Spinal cord (tissue), 10 donors: ENCODE data around the gene YES1. TPM values are rescaled to one million over a fixed set of nuclear protein-coding genes. Genes with fewer than 3 reads are reported as not detected.
"Not testable (repeated sequence)": the region's sequence is repeated elsewhere in the genome, so short reads cannot be mapped to it uniquely, and the experiment has no call there.

ENCODE experiments used
- DNase-seq, 6 donors: peaks; one replicate each; pipeline versions ENCODE4 v3.0.0 to v3.0.0-alpha.2; 2013 to 2015; ENCODE audit warnings: low spot score in 6 of 6, low read depth in 4 of 6
- H3K27ac ChIP-seq: one replicate; pipeline ENCODE4 v1.5.1; 2013; ENCODE audit warnings: low read depth, low read length, control low read depth
- H3K27me3 ChIP-seq: one replicate; pipeline ENCODE4 v1.6.1; 2013; ENCODE audit warnings: low read length; ENCODE audit not compliant: control insufficient read depth, insufficient read depth
- H3K36me3 ChIP-seq: one replicate; pipeline ENCODE4 v1.6.1; 2013; ENCODE audit warnings: low read length; ENCODE audit not compliant: control insufficient read depth, insufficient read depth
- H3K4me1 ChIP-seq: one replicate; pipeline ENCODE4 v1.6.1; 2013; ENCODE audit warnings: low read length; ENCODE audit not compliant: control insufficient read depth, insufficient read depth
- H3K4me3 ChIP-seq: one replicate; pipeline ENCODE4 v1.5.1; 2013; ENCODE audit warnings: low read depth, low read length, control low read depth
- H3K9me3 ChIP-seq: one replicate; pipeline ENCODE4 v1.6.1; 2013; ENCODE audit warnings: low read length; ENCODE audit not compliant: control insufficient read depth, insufficient read depth
- WGBS: methylation state at CpG from one replicate; pipeline ENCODE4 v1.1.5; 2013; ENCODE audit warnings: missing lambda C conversion rate; ENCODE audit not compliant: insufficient coverage; 5-methylcytosine and 5-hydroxymethylcytosine counted together
- polyA plus RNA-seq, 2 donors: library from polyadenylated mRNA; unstranded; fragments of 120-200 nt; gene quantifications; one replicate each; pipeline ENCODE4 v1.2.1, GENCODE V29; 2013; ENCODE audit not compliant: insufficient read length in 2 of 2
- total RNA-seq, 2 donors: library from RNA; depleted of rRNA in 1 of 2; stranded (reverse); fragments of 120-200 nt in 1 of 2; fragments of >200 nt in 1 of 2; gene quantifications; one replicate each; pipeline versions ENCODE4 v1.2.3 to v1.2.4, GENCODE V29; 2013 to 2014
- donor health status: healthy.

YES1 gene
- total and polyA plus RNA-seq, 4 donors, result 41.7 to 66.6 (median 58.6) TPM

DNA sequence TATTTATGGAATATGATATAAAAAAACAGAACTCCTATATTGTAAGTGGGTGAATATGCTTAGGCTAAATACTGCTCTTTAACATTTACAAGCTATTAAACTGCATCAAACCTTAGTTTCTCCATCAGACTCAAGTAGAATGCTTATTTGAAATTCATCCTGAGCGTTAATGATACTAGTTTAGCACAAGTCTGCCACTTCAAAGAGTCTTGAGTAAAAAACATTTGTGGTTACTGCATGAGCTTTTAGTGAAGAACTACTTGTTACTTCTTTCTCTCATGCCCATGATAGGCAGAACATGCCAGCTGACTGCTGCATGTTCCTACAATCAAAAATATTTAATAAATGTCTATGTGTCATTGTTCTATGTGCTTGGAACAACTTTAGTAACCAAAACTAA is 12.1 kb downstream of the YES1 start:
- no peaks in the 10 kb centered on the region for H3K27me3 ChIP-seq
- no peak overlapping the region for H3K4me3 ChIP-seq
- no peak for DNase-seq
- no peak overlapping the region for H3K27ac ChIP-seq
- 100% methylated on average over 1 of the region's 1 CpG for WGBS
- H3K4me1 ChIP-seq, result no peaks in the 10 kb centered on the region
- H3K36me3 ChIP-seq, result no peaks in the 10 kb centered on the region
- no peaks in the 10 kb centered on the region for H3K9me3 ChIP-seq

DNA sequence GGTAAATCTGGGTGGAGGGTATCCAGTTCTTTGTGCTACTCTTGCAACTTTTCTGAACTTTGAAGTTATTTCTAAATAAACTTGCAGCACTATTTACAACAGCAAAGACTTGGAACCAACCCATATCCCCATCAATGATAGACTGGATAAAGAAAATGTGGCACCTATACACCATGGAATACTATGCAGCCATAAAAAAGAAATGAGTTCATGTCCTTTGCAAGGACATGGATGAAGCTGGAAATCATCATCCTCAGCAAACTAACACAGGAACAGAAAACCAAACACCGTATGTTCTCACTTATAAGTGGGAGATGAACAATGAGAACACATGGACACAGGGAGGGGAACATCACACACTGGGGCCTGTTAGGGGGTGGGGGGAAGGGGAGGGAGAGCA is 16.7 kb downstream of the YES1 start:
- H3K9me3 ChIP-seq, result not testable (repeated sequence)
- no CpG with 5 or more reads among the region's 1 CpG for WGBS

DNA sequence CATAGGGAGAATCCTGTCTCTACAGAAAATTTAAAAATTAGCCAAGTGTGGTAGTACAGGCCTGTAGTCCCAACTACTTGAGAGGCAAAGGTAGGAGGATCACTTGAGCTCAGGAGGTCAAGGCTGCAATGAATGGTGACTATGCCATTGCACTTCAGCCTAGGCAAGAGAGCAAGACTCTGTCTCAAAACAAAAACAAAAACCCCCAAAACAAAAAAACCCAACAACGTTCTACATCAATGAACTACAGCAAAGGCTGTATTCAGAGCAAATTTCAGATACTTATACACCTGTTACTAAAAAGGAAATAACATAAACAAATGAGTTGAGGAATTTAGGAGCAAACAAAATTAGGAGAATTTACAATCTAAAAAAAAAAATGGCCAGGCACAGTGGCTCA is 22.6 kb downstream of the YES1 start:
- Histone ChIP-seq H3K4me1 (no peaks in the 10 kb centered on the region), H3K27ac (no peak overlapping the region), H3K9me3 (no peaks in the 10 kb centered on the region), H3K36me3 (no peaks in the 10 kb centered on the region), H3K4me3 (no peak overlapping the region), H3K27me3 (no peaks in the 10 kb centered on the region)
- DNase-seq, result no peak
- WGBS, result no CpG with 5 or more reads among the region's 1 CpG

More for the DNA sequence above, 16.7 kb downstream of the YES1 start:
- H3K4me1 ChIP-seq, H3K4me3 ChIP-seq, DNase-seq, H3K27me3 ChIP-seq, H3K27ac ChIP-seq, H3K36me3 ChIP-seq: not testable (repeated sequence)

DNA sequence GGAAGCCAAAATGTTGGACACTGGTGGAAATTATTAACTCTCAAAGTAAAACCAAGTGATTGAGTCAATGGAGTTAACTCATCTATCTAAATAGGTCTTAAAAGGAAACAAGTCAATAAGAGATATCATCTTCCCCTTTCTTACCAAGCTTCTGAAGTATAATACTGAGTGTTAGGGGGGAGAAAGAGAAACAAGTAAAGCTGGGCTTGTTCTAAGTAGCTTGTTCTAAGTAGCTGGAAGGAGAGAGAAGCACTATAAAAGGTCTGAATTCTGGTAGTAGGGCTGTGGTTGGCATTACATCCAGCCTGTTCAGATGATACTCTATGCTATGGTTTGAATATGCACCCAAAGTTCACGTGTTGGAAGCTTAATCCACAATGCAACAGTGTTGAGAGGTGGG is 26.8 kb downstream of the YES1 start:
- H3K36me3 ChIP-seq, result no peaks in the 10 kb centered on the region
- no peaks in the 10 kb centered on the region for H3K4me1 ChIP-seq
- H3K4me3 ChIP-seq, result no peak overlapping the region
- DNase-seq, result no peak
- WGBS, result 100% methylated on average over 1 of the region's 1 CpG
- H3K9me3 ChIP-seq, result no peaks in the 10 kb centered on the region
- H3K27me3 ChIP-seq, result no peaks in the 10 kb centered on the region
- no peak overlapping the region for H3K27ac ChIP-seq

DNA sequence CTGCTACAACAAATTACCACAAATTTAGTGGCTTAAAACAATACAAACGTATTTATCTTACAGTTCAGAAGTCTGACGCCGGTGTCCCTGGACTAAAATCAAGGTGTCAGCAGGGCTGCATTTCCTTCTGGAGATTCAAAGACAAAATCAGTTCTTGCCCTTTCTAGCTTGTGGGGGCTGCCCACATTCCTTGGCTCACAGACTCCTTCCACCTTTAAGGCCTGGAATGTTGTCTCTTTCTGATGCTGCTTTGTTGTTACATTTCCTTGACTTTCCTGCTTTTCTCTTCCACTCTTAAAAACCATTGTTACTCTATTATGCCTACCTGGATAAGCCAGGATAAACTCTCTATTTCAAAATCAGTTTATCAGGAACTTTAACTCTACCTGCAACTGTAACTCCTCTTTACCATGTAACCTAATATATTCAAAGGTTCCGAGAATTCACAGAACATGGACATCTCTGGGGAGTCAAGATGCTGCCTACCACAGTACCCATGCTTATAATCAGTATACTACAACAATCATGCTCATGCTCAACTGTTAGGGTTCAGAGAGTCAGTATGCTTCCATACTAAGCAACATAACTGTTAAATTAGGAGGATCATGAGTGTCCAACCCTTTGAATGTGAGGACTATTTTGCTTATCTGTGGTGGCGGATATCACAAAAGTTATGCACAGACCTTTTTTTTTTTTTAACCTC is 27.4 kb downstream of the YES1 start:
- H3K4me3 ChIP-seq, result no peak overlapping the region
- no peaks in the 10 kb centered on the region for H3K9me3 ChIP-seq
- no peaks in the 10 kb centered on the region for H3K27me3 ChIP-seq
- no peak for DNase-seq
- no peaks in the 10 kb centered on the region for H3K4me1 ChIP-seq
- 91% methylated on average over 4 of the region's 5 CpGs for WGBS
- H3K27ac ChIP-seq, result no peak overlapping the region
- H3K36me3 ChIP-seq, result no peaks in the 10 kb centered on the region

DNA sequence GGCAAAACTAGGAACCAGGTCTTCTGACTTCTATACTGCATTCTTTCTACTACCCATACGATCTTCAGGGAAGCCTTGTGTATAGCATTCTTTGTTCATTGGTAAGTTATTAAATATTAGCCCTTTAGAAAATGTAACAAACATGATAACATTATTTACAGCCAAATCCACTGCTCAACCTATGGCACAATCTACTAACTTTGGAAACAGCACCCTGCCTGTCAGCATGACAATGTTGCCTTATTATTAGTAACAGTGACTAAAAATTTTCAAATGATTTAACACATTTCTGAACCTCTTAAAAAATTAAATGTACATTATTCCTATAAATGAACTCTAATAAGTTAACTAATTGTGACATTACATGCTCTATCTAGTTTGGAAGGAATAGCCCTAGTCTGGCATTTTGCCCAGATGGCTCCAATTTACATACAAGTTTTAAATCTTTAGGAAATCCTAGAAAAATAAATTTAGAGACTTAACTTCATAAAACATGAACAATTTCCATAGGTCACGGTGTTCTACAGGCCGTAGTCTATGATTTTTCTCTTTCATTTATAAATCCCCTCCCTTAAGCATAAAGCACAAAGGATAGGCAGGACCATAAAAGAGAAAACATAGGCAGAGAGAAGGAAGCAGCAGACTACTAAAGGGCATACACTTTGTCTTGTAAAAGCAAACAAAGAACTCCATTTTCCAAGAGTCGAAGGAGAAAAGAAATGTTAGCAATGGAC is 33.7 kb downstream of the YES1 start:
- WGBS, result no CpG with 5 or more reads among the region's 4 CpGs
- peak in 4 of 6 donors; percentile 2 to 40 (median 23) for DNase-seq

DNA sequence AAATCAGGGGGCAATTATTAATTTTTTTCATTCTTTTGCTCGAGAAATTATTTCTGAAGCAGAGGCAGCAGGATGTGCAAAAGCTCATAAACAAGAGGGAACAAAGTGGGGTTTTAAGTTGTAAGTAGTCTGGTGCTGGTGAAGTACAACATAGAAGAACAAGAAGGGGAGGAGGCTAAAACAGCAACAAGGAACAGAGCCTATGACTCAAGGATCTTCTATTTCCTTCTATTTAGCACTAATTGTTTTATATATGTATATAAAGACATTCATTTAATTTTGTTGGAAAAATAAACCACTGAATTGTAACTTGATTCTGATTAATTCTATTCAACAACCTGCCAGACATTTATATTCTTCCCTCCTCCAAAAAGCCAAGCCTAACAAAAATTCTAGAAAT is 35.0 kb downstream of the YES1 start:
- Histone ChIP-seq H3K9me3 (no peaks in the 10 kb centered on the region), H3K4me1 (no peaks in the 10 kb centered on the region), H3K4me3 (no peak overlapping the region), H3K27ac (no peak overlapping the region), H3K27me3 (no peaks in the 10 kb centered on the region), H3K36me3 (no peaks in the 10 kb centered on the region)
- no peak for DNase-seq
- no CpG with 5 or more reads among the region's 1 CpG for WGBS

More for the DNA sequence above, 33.7 kb downstream of the YES1 start:
- Histone ChIP-seq H3K27ac (no peak overlapping the region), H3K36me3 (no peaks in the 10 kb centered on the region), H3K27me3 (no peaks in the 10 kb centered on the region), H3K4me1 (no peaks in the 10 kb centered on the region), H3K4me3 (no peak overlapping the region), H3K9me3 (no peaks in the 10 kb centered on the region)

DNA sequence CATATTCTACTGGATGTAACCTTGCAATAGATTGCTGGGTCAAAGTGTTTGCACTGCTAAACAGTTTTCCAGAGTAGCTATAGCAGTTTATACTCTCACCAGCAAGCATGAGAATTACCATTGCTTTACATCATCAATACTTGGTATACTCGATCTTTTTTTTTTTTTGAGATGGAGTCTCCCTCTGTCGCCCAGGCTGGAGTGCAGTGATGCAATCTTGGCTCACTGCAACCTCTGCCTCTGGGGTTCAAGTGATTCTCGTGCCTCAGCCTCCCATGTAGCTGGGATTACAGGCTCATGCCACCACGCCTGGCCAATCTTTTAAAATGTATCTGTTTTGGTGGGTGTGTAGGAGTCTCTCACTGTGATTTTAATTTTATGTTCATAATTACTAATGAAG is 36.0 kb downstream of the YES1 start:
- not testable (repeated sequence) for H3K9me3 ChIP-seq, H3K4me3 ChIP-seq, H3K27me3 ChIP-seq, DNase-seq, H3K4me1 ChIP-seq, H3K27ac ChIP-seq, H3K36me3 ChIP-seq
- 100% methylated on average over 3 of the region's 4 CpGs for WGBS

DNA sequence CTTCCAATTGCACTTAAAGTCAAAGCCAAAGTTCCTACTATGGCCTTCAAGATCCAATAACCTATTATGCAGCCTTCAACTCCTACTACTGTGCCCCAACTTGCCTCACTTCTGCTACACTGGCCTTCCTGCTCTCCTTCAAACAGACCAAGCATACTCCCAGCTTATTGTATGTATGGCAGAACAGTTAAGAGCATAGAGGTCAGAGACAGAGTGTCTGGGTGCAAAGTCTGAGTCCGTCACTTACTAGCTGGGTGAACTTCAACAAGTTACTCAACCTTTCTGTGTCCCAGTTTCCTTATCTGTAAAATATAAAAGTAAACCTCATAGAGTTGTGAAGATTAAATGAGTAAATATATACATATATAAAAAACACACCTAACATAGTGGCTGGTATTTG is 37.2 kb downstream of the YES1 start:
- Histone ChIP-seq H3K36me3 (no peaks in the 10 kb centered on the region), H3K27ac (no peak overlapping the region), H3K9me3 (no peaks in the 10 kb centered on the region), H3K4me1 (no peaks in the 10 kb centered on the region), H3K27me3 (no peaks in the 10 kb centered on the region), H3K4me3 (no peak overlapping the region)
- no peak for DNase-seq
- WGBS, result no CpG with 5 or more reads among the region's 1 CpG
